Body of pancreas (tissue), 4 donors: Measurements from ENCODE around the gene ZFPL1. TPM values are rescaled to one million over a fixed set of nuclear protein-coding genes. Genes with fewer than 3 reads are reported as not detected.

Source experiments
- ATAC-seq: fragments of 150-250 bp; one replicate; pipeline ENCODE4 v1.9.1; 2016
- DNase-seq, 4 donors: peaks; one replicate each; pipeline ENCODE4 v3.0.0-alpha.2; 2019
- H3K27ac ChIP-seq, 4 donors: fragments of 200-600 bp; sonication (generic); 1 replicate in 3 of 4; 2 replicates in 1 of 4; pipeline versions ENCODE4 v1.5.1 to v1.6.1; 2016 to 2019; ENCODE audit warnings: mild to moderate bottlenecking in 1 of 4, mixed read lengths in 1 of 4, moderate library complexity in 1 of 4
- H3K27me3 ChIP-seq, 2 donors: fragments of 200-600 bp; sonication (generic); one replicate each; pipeline ENCODE4 v1.6.0; 2016; ENCODE audit warnings: mild to moderate bottlenecking in 1 of 2
- H3K36me3 ChIP-seq, 2 donors: fragments of 200-600 bp; sonication (generic); replicated peaks in 1 of 2; 2 replicates each; pipeline ENCODE4 v1.5.1; 2016; ENCODE audit warnings: low read depth in 2 of 2; ENCODE audit not compliant: insufficient read depth in 1 of 2
- H3K4me1 ChIP-seq: fragments of 200-600 bp; sonication (generic); one replicate; pipeline ENCODE4 v1.6.0; 2016
- H3K4me3 ChIP-seq, 2 donors: fragments of 200-600 bp; sonication (generic); 1 replicate in 1 of 2; 2 replicates in 1 of 2; pipeline ENCODE4 v1.5.1; 2016 to 2019
- H3K9me3 ChIP-seq, 3 donors: fragments of 200-600 bp; sonication (generic); 1 replicate in 2 of 3; 2 replicates in 1 of 3; pipeline ENCODE4 v1.5.1; 2016
- POLR2A ChIP-seq, 3 donors: fragments of 450-650 bp; IDR thresholded peaks; one replicate each; pipeline ENCODE4 v1.6.1; 2016; ENCODE audit warnings: antibody characterized with exemption in 3 of 3, mild to moderate bottlenecking in 2 of 3
- WGBS, 2 donors: methylation state at CpG; one replicate each; pipeline ENCODE4 v1.1.5; 2017; 5-methylcytosine and 5-hydroxymethylcytosine counted together
- intact Hi-C: fragments of 100-400 bp; cut with DNase I; formaldehyde crosslinking; loops from one replicate; pipeline ENCODE4 v1.15.1; 2023
- total RNA-seq, 2 donors: library from RNA; depleted of rRNA; stranded (reverse); fragments of >200 nt; gene quantifications; one replicate each; pipeline ENCODE4 v1.1.0, GENCODE V29; 2016
- TF ChIP-seq, protein P1 (sequence below), 7 experiments: fragments of 450-650 bp in 4 of 7; fragments of 200-600 bp in 3 of 7; sonication (generic) in 3 of 7; IDR thresholded peaks; one replicate each; pipeline ENCODE4 v1.5.1; 2016 to 2019; ENCODE audit warnings: antibody characterized with exemption in 7 of 7

The ZFPL1 gene
- total RNA-seq, 2 donors from 2014 or later: 23.1 to 29.3 TPM

DNA sequence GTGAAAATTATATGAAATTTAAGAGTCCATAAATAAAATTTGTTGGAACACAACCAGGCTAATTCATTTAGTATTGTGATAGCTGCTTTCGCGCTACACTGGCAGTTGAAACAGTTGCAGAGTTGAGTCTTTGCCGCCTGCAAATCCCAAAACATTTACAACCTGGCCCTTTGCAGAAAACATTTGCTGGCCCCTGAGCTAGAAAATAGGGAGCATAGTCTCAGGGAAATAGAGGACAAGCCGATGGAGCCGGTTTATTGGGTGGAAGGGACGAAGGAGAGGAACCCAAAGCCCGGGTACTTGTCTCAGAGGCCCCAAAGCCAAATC is 43.5 kb upstream of the ZFPL1 start:
- peak overlapping the region in 3 of 4 donors; percentile 85 to 96 (median 93) for H3K27ac ChIP-seq
- TF ChIP-seq, protein P1, sequence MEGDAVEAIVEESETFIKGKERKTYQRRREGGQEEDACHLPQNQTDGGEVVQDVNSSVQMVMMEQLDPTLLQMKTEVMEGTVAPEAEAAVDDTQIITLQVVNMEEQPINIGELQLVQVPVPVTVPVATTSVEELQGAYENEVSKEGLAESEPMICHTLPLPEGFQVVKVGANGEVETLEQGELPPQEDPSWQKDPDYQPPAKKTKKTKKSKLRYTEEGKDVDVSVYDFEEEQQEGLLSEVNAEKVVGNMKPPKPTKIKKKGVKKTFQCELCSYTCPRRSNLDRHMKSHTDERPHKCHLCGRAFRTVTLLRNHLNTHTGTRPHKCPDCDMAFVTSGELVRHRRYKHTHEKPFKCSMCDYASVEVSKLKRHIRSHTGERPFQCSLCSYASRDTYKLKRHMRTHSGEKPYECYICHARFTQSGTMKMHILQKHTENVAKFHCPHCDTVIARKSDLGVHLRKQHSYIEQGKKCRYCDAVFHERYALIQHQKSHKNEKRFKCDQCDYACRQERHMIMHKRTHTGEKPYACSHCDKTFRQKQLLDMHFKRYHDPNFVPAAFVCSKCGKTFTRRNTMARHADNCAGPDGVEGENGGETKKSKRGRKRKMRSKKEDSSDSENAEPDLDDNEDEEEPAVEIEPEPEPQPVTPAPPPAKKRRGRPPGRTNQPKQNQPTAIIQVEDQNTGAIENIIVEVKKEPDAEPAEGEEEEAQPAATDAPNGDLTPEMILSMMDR (IDR thresholded peaks at IDR 0.05): no peak
- no peak for TF ChIP-seq POLR2A (IDR thresholded peaks at IDR 0.05)
- 6 to 7% methylated on average over 7 of the region's 7 CpGs for WGBS, 2 donors
- peak overlapping the region; percentile 60 to 84 for H3K4me3 ChIP-seq
- peaks cover 27% of the 10 kb centered on the region for H3K4me1 ChIP-seq
- no peaks in the 10 kb centered on the region for H3K9me3 ChIP-seq
- no peaks in the 10 kb centered on the region for H3K27me3 ChIP-seq
- peaks cover 0 to 2% of the 10 kb centered on the region in 2 donors for H3K36me3 ChIP-seq
- ATAC-seq (no peak), DNase-seq (no peak)
- intact Hi-C loops: no loop called here

DNA sequence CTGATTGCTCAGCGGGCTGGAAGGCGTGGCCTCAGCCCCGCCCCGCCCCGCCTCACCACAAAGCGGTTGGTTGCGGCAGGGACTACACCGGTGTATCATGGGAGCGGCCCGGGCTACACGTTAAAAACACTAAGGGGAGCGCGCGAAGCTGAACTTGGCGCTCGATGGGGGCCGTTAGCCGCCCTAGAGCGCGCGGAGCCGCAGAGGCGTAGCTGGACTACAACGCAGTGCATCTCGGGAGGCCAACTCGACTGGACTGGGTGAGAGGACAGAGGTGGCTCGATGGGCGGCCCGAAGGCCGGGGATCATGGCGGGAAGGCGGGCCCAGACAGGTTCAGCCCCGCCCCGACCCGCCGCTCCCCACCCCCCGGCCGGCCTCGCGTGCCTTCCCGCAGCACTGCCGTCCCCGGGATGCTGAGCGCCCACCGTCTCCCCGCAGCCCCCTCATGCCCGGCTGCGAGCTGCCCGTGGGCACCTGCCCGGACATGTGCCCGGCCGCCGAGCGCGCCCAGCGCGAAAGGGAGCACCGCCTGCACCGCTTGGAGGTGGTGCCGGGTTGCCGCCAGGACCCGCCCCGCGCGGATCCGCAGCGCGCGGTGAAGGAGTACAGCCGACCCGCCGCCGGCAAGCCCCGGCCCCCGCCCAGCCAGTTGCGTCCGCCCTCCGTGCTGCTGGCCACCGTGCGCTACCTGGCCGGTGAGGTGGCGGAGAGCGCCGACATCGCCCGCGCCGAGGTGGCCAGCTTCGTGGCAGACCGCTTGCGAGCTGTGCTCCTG is 43.0 kb upstream of the ZFPL1 start, which contains the start of gene SAC3D1:
Gene SAC3D1, plus strand, starts transcription at position 364 of the 776 bp plus-strand sequence. Its CDS starts 83 bp downstream, at position 447.
- no peaks in the 10 kb centered on the region for H3K36me3 ChIP-seq
- intact Hi-C loops: no loop called here
- 0% methylated on average over 15 to 54 of the region's 91 CpGs for WGBS, 2 donors

DNA sequence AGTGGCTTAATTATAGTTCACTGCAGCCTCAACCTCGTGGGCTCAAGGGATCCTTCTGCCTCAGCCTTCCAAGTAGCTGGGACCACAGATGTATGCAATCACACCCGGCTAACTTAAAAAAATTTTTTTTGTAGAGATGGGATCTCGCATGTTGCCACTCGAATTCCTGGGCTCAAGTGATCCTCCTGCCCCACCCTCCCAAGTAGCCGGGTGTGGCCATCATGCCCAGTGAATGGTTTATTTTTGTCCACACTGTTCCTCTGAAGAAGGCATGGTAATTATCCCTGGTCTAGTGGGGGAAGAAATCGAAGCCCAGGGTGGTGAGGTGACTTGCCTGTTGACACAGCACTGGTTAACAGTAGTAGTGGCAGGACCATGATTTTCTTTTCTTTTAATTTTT is 41.1 kb upstream of the ZFPL1 start:
- intact Hi-C loops: no loop called here
- Histone ChIP-seq H3K4me1 (peaks cover 23% of the 10 kb centered on the region), H3K36me3 (no peaks in the 10 kb centered on the region), H3K27ac (no peak overlapping the region), H3K27me3 (no peaks in the 10 kb centered on the region), H3K9me3 (no peaks in the 10 kb centered on the region), H3K4me3 (no peak overlapping the region)
- ATAC-seq (no peak), DNase-seq (no peak)
- WGBS, 2 donors: 86 to 92% methylated on average over 6 of the region's 6 CpGs
- TF ChIP-seq, protein P1 (IDR thresholded peaks at IDR 0.05): no peak
- no peak for TF ChIP-seq POLR2A (IDR thresholded peaks at IDR 0.05)

More for the DNA sequence above, 43.0 kb upstream of the ZFPL1 start, which contains the start of gene SAC3D1:
- no peaks in the 10 kb centered on the region for H3K27me3 ChIP-seq
- no peaks in the 10 kb centered on the region for H3K9me3 ChIP-seq
- DNase-seq: peak; percentile 86 to 93 (median 90)
- H3K27ac ChIP-seq: peak within 1 kb of the TSS; percentile 85 to 96 (median 92)
- ATAC-seq: peak; percentile 93
- H3K4me1 ChIP-seq: peaks cover 27% of the 10 kb centered on the region
- peak in 2 of 3 donors; percentile 44 to 57 for TF ChIP-seq POLR2A (IDR thresholded peaks at IDR 0.05)
- TF ChIP-seq, protein P1 (IDR thresholded peaks at IDR 0.05): peak in 1 of 7 experiments; percentile 6
- H3K4me3 ChIP-seq: peak within 1 kb of the TSS; percentile 60 to 84

DNA sequence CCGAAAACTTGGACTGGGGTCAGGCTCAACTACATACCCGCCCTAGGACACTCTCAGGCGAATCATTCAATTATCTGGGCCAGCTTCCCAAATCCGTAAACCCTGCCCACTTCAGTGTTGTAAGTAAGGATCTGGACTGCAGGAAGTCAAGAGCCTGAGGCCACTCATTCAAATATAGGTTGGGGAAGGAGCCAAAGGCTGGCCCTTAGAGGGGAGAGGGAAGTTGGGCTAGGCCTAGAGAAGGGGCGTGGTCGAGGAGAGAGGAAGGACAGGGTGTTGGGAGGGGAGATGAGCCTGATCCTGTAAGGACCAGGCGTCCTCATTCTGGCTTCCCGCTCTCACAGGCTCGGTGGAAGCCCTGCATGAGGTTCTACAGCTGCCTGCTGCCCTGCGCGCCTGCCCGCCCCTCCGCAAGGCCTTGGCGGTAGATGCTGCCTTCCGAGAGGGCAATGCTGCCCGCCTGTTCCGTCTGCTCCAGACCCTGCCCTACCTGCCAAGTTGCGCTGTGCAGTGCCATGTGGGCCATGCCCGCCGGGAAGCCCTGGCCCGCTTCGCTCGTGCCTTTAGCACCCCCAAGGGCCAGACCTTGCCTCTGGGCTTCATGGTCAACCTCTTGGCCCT is 40.0 kb upstream of the ZFPL1 start:
- no peak overlapping the region for H3K4me3 ChIP-seq
- no peaks in the 10 kb centered on the region for H3K9me3 ChIP-seq
- TF ChIP-seq, protein P1 (IDR thresholded peaks at IDR 0.05): no peak
- TF ChIP-seq POLR2A (IDR thresholded peaks at IDR 0.05): no peak
- intact Hi-C loops: no loop called here
- DNase-seq (peak in 1 of 4 donors; percentile 64), ATAC-seq (no peak)
- no peaks in the 10 kb centered on the region for H3K36me3 ChIP-seq
- no peaks in the 10 kb centered on the region for H3K27me3 ChIP-seq
- peaks cover 23% of the 10 kb centered on the region for H3K4me1 ChIP-seq
- H3K27ac ChIP-seq: no peak overlapping the region
- 80 to 90% methylated on average over 23 of the region's 23 CpGs for WGBS, 2 donors
